Middle frontal gyrus (tissue), 1 donor: Measurements from ENCODE around the gene EGFL7.

Experiments used
- DNase-seq: peaks from one replicate; pipeline ENCODE4 v3.0.0-alpha.2; 2015; ENCODE audit warnings: low spot score; ENCODE audit errors: extremely low spot score

EGFL7 gene

GRCh38 chr9:136662656-136663581, at the start of gene EGFL7:
EGFL7 (plus strand) TSS chr9:136662916; CDS start chr9:136668283, 5,367 bp downstream.
- DNase-seq: no peak

GRCh38 chr9:136613824-136614371, 48.8 kb upstream of the EGFL7 start:
- DNase-seq: no peak

- no peak for DNase-seq
These were observed 48.3 kb upstream of the EGFL7 start for GRCh38 chr9:136614372-136614922.

GRCh38 chr9:136614967-136615623, 47.6 kb upstream of the EGFL7 start:
- DNase-seq: no peak

GRCh38 chr9:136615631-136616306, 46.9 kb upstream of the EGFL7 start:
- no peak for DNase-seq

- DNase-seq: no peak
These were observed 46.4 kb upstream of the EGFL7 start for GRCh38 chr9:136616307-136616635.

- no peak for DNase-seq
These were observed 45.6 kb upstream of the EGFL7 start for GRCh38 chr9:136616948-136617695.

GRCh38 chr9:136617746-136618579, 44.8 kb upstream of the EGFL7 start:
- no peak for DNase-seq

GRCh38 chr9:136618580-136619547, 43.9 kb upstream of the EGFL7 start:
- no peak for DNase-seq

GRCh38 chr9:136619742-136620440, 42.8 kb upstream of the EGFL7 start:
- DNase-seq: no peak

GRCh38 chr9:136620441-136621018, 42.2 kb upstream of the EGFL7 start:
- no peak for DNase-seq

- no peak for DNase-seq
These were observed 41.5 kb upstream of the EGFL7 start for GRCh38 chr9:136621019-136621733.

GRCh38 chr9:136621734-136622093, 41.0 kb upstream of the EGFL7 start:
- DNase-seq: no peak

- no peak for DNase-seq
These were observed 40.2 kb upstream of the EGFL7 start for GRCh38 chr9:136622538-136622948.

GRCh38 chr9:136623016-136623841, 39.5 kb upstream of the EGFL7 start:
- DNase-seq: no peak

GRCh38 chr9:136623842-136624183, 38.9 kb upstream of the EGFL7 start:
- no peak for DNase-seq
